Esophagus mucosa (tissue), 1 donor: Measurements from ENCODE around the gene CD28. TPM values are rescaled to one million over a fixed set of nuclear protein-coding genes. Genes with fewer than 3 reads are reported as not detected.
"Not testable (repeated sequence)": the region's sequence is repeated elsewhere in the genome, so short reads cannot be mapped to it uniquely, and the experiment has no call there.

Experiments
- ATAC-seq: fragments of 200-7000 bp; cut with Tn5 transposase; one replicate; pipeline ENCODE4 v1.9.1; 2020
- total RNA-seq: library from RNA; stranded (reverse); gene quantifications from one replicate; pipeline ENCODE4 v1.2.4, GENCODE V29; 2023
- donor health status: DM: yes; HTN: yes; CAD: no.

CD28 gene
- total RNA-seq, 1 donor from 2014 or later: 0.28 TPM

DNA sequence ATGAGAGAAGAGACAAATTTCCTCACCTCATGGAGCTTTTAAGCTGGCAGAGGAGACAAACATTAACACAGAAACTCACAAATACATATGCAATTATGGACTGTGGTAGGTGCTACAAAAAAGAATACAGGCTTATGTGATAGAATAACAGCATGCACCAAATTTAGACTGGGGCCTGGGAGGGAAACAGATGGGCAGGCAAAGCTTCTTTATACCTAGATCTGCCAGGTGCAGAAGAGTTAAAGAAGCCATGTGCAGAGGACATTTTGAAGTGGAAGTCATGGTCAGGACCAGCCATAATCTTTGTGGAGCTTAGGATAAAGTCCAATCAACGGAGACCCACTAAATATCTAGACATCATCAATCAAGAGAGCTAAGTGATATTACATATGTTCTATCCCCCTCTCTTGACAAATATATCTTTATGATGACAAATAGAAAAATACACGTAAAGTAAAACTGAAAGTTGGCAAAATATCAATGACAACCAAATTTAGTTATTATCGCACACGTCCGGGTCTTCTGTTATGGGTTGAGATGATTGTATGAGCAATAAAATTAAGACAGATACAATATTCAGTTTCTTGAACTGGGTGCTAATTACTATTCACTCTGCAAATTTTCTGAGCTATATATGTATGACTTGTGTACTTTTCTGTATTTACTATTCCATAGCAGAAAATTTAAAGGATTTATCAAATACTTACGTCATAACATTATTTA, 44.1 kb downstream of the CD28 start:
- no peak for ATAC-seq

DNA sequence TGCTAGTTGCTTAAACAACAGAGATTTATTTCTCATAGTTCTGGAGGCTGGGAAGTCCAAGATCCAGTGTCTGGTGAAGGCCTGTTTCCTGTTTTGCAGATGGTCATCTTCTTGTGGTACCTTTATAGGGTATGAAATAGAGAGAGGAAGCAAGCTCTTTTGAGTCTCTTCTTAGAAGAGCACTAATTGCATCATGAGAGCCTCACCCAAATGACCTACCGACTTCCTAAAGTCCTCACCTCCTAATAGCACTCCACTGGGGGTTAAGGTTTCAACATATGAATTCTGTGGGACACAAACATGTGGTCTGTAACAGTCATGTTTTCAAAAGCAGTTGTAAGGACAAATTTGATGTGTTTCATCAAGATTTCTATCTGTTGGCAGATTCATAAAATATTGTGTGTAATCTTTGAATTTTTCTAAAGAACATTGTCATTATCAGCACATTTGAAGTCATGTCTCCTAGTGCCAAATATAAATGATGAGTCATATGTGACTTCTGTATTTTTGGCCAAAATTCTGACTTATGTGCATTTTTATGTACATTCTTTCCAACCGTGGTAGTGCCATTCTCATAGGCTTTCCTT, 45.3 kb downstream of the CD28 start:
- no peak for ATAC-seq

DNA sequence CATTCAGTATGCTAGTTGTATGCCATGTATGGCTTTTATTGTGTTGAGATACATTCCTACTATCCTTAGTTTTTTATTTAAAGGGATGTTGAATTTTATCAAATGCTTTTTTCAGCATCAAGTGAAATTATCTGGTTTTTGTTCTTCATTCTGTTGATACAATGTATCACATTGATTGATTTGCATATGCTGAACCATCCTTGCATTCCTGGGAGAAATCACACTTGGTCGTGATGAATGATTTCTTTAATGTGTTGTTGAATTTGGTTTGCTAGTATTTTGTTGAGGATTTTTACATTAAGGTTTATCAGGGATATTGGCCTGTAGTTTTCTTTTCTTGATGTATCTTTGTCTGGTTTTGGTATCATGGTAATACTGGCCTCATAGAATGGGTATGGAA, 49.7 kb downstream of the CD28 start:
- no peak for ATAC-seq

DNA sequence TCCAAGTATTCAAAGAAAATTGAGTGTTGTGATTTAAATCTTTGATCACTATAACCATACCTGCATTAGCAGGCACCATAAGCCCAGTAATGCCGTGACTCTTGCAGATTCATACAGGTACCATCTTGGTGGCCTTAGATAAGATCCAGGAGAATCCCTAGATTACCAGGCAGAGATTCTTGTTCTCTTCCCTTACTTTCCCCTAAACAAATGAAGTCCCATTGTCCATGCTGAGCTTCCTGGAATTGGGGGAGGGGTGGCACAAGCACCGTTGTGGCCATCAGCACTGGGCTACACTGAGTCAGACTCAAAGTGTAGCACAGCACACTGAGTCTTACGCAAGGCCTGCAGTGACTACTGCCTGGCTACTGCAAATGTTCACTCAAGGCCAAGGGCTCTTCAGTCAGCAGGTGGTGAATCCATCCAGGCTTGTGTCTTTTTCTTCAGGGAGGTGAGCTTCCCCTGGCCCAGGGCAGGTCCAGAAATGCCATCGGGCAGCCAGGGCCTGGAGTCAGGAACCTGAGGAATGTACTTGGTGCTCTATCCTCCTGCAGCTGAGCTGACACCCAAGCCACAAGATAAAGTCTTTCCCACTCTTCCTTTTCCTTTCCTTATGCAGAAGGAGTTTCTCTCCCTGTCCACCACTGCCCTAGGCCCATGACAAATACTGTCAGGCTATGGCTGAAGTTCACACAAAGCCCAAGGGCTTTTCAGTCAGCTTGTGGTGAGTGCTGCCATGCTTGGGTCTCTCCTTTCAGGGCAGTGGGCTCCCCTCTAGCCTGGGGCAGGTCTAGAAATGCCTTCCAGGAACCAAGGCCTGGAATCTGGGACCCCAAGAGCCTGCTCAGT, 52.6 kb downstream of the CD28 start:
- peak; percentile 82 for ATAC-seq

DNA sequence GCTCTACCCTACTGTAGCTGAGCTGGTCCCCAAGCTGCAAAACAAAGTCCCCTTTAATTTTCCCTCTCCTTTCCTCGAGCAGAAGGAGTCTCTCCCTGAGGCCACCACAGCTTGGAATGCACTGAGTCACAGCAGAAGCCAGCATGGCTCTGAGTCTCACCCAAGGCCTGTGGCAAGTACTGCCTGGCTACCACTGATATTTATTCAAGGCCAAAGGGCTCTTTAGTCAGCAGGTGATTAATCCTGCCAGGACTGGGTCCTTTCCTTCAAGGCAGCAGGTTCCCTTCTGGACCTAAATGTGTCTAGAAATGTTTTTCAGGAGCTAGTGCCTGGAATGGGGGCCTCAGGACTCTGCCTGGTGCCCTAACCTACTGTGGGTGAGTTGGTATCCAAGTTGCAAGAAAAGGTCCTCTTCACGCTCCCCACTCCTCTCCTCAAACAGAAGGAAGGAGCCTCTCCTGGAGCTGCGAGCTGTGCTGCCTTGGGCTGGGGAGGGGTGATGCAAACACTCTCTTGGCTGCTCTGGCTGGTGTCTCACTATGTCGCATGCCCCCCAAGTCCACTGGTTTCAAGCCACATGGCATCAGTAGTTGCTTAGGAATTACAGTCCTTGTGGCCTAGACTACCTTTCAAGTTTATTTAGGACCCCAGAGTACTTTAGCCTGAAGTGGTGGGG, 53.4 kb downstream of the CD28 start:
- peak; percentile 85 for ATAC-seq

DNA sequence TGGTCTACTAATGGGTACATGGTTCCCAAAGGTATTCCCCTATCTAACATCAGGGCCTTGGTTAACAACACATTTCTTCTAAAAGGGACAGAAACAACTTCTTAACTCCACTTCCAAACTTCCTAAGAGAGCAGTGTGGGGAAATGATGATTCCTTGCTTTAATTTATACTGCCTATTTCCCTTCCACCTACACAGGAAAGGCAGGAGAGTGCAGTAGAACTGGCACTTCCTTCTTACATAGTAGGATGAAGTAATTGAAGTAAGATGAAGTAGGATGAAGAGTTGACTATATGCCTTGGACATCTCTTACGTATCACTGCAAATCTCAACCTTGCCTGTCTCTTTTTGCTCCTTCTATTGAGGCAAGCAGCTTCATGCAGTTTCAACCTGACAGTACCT, 54.7 kb downstream of the CD28 start:
- no peak for ATAC-seq

DNA sequence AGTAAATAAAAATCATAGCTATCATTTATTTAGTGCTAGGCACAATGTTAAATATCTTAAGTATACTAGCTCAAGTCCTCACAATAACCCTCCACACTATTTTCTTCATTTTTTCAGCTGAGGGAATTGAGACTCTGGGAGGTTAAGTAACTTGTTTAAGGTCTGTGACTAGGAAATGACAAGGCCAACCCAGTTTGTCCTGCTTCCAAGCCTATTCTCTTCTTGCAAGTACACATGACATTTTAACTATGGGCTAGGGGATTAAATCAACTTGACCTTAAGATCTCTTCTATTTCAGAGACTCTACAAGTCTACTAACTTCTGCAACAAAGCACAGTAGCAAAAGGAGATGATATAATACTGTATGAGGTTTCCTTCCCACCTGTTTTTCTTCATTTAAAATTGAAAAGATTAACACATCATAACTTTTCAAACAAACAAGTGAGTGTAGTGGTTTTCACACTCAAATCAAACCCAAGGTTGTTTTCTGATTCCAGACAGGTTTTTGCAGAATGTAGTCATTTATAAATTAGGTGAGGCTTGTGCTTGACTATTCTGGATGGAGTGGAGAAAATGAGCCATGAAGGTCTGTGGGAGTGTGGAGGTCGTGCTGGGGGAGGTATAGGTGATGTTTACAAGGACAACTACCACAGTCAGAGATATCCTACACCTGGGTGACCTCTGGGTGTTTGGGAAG, 57.0 kb downstream of the CD28 start:
- ATAC-seq: no peak

DNA sequence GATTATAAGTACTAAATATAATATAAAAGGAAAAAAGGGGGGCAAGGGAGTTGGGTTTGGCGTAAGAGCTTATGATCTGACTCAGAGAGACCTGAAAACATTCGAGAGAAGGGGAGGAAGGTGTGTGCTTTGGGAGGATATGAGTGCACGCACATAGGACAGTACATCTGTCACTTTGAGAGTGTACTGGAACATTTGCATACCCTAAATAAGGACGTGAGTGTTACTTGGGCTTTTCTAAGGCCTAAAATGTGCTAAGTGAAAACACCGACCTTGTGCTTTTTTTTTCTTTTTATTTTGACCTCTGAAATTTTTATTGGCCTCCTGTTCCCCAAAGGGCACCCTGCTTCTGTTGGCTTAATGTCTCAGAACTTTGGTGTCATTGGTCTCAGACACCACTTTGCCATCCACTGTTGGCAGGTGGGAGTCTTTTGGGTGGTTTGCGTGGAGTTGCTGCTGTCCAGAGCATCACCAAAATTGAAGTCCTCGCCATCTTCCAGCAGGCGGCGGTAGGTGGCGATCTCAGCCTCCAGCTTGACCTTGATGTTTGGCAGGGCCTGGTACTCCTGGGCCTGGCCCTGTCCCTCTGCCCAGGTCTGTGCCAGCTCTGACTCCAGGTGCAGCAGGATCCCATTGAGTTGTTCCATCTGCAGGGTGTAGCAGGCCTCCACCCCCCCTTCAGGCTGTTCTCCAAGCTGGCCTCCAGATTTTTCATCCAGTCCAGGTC, 57.7 kb downstream of the CD28 start:
- no peak for ATAC-seq

DNA sequence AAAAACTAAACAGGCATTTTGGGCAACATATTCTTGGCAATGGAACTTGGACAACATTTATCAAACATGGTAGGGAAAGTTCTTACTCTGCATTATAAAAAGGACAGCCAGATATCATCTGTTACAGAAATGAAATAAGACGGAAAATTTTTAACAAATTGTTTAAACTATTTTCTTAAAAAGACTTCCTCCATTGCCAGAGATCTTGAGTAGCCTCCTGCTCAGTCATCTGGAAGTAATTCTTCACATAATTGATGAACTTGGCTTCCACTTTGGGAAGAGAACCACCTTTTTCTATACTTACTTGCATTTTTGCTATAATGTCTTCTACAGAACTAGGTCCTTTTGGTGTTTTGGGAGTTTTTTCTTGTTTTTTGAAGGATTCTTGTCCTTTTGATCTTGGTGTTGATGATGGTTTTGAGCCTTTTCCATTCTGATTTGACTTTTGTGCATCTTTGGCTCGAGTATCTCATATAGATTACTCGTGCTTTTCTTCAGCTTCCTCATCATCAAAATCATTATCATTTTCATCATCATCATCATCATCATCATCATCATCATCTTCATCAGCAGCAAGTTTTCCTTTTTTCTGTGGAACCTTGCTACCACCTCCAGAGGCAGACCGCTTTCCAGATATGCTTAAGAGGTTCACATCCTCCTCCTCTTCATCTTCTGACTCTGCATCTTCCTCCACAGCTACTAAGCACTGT, 66.2 kb downstream of the CD28 start:
- ATAC-seq: no peak

DNA sequence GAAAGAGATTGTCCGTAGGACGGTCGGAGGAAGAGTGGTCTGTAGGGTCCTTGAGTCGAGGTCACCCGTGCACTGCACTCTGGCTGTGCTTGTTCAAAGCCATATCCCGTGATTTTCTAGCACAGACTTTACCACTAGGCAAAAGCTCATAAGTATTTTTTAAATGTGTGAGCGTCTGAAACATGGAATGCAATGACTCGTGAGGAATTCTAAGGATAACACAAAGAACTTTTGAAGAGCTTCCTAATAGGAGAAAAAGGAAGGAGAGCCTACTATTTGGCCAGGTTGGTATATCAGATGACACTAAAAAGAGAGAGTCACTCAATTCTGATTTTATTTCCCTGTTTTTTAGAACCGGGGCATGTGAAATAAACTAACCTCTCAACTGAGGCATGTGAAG, 68.3 kb downstream of the CD28 start:
- ATAC-seq: no peak

DNA sequence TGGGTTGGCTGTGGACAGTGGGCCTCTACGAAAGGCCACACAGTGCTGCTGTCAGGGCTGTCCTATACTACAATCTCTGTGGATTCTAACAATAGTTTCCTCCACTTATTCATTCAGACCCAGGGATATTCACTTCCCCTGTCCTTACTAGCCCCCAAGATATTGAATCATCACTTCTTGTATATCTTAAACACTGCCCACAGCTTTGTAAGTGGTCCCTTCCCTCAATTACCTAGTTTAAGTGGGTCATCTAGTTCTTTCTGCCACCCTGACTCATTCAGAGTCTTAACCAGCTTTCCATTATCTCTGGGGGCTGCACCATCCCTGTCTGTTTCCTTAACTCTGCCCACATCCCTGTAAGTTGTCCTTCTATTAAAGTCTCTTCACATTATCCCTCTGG, 69.2 kb downstream of the CD28 start:
- no peak for ATAC-seq

DNA sequence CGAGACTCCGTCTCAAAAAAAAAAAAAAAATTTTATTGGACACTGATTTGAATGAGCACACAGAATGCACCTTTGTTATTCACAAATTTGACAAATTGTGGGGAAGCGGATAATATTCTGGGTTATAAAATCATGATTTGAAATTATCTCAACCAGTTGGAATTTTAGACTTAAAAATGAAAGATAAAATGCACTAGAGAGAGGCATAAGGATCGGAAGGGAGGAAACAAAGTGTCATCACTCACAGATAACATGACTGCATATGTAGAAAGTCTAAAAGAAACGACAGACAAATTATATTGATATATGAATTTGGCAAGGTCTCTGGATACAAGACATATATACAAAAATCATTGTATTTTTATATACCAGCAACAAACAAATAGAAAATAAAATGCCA, 70.6 kb downstream of the CD28 start:
- ATAC-seq: no peak

DNA sequence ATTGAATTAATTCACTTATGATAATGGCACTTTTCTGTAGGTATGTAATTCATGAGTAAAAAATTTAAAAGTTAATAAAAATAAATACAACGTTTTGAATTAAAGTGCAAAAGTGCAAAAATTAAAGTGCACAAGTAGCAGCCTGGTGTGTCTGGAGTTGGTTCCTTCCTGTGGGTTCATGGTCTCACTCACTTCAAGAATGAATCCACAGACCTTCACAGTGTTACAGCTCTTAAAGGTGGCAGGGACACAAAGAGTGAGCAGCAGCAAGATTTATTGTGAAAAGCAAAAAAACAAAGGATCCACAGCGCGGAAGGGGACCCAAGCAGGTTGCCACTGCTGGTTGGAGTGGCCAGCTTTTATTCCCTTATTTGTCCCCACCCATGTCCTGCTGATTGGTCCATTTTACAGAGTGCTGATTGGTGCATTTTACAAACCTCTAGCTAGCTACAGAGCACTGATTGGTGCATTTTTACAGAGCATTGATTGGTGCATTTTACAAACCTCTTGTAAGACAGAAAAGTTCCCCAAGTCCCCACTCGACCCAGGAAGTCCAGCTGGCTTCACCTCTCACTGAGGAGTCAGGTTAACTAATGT, 73.1 kb downstream of the CD28 start:
- ATAC-seq: not testable (repeated sequence)

DNA sequence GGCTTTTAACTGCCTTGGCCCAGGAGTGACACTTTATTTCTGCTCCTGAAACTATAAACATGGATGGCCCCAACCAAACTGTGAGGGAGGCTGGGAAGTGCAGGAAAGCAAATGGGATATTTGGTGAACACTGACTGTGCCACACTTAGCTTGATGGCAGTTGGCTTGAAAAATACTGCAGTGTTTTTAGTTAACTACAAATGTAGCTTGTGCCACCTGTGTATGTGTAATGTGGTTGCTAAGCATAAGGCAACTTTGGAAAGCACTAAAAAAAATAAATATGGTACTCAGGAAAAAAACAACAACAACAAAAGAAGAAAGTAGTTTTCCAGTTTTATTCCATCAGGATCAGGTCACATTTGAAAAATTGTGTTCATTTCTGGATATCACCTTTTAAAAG, 73.8 kb downstream of the CD28 start:
- ATAC-seq: no peak

DNA sequence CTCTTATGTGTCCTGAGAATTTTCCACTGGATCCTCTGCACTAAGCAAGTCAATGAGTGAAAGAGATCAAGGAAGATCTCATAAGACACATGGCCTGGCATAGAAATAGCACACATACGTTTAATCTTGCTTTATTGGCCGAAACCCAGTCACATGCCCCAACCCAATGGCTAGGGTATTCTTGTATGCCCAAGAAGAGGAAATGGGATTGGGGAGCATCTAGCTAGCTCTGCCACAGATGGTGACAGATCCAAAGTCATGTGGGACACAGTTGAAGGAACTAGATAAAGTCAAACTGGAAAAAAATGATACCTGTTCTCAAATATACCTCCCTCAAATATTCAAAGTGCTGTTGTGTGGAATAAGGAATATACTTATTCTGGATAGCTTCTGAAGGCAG, 74.7 kb downstream of the CD28 start:
- ATAC-seq: no peak

DNA sequence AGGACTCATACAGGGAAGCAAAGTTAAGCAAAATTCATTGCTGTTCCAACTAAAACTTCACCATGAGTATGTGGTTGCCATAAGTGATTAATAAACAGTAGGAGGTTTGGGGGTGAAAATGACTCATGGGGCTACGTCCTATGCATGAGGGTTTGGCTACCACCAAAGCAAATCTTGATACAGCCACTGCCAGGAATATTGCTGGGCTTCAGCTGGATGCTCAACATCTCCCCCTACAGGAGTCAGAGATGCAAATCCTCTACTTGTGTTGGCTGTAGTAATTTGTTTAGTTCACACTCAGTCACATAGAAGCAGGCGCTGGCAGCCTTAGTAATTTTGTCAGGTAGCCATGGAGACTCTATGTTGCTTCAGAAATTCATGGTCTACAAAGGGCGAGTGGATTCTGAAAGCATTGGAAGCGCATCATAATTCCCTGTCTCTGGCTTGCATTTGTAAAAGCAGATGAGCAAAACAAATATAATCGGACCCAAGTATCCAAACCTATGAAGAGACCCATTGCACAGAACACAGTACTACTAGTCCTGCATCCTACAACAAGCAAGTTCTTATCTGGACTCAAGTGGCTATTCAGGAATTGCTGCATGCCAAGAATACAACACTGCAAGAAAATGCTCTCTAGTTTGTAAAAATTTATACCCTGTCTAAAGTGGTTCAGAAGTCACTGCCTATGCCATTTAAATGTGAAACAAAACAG, 76.0 kb downstream of the CD28 start:
- ATAC-seq: peak; percentile 76

DNA sequence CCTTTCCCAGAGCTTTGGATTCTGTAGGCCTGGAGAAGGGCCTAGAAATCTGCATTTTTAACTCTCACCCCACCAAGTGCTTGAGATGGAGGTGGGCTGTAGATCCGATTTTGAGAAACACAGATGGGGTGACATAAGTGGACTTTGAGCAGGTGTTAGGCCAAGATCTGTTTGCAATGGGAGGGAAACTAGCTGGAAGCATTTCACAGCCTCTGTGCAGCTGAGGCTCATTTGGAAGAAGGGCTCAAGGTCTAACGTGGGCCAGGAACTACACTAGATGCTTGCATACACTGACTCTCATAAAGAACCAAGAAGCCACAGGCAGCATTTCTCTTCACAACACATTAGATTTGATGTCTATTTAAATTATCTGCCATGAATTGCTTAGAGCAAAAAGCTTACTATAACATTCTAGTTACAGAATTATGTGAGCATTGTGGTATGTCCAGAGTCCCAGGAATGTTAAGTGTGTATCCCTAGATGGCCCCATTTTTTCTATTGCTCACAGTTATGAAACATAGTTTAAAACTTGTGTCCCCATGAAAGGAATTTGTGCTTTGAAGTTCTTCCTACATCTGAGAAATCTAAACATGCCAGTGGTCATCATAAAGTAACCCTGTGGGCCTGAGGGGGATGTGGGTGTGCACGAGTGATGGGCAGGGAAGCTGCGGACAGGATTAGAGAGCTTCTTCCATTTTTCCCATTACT, 77.2 kb downstream of the CD28 start:
- ATAC-seq: no peak

DNA sequence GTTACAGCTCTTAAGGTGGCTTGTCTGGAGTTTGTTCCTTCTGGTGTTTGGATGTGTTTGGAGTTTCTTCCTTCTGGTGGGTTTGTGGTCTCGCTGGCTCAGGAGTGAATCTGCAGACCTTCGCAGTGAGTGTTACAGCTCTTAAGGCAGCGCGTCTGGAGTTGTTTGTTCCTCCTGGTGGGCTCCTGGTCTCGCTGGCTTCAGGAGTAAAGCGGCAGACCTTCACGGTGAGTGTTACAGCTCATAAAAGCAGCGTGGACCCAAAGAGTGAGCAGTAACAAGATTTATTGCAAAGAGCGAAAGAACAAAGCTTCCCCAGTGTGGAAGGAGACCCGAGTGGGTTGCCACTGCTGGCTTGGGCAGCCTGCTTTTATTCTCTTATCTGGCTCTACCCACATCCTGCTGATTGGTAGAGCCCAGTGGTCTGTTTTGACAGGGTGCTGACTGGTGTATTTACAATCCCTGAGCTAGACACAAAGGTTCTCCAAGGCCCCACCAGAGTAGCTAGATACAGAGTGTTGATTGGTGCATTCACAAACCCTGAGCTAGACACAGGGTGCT, 78.4 kb downstream of the CD28 start:
- ATAC-seq: not testable (repeated sequence)
